Trophoblast cell (in vitro differentiated cells and primary cell): ENCODE data around the gene SBNO2. TPM values are rescaled to one million over a fixed set of nuclear protein-coding genes. Genes with fewer than 3 reads are reported as not detected.
A peak's percentile ranks its signal among the peaks of the same experiment; 100 is the strongest.

Source experiments
- DNase-seq, 2 donors: peaks; one replicate each; pipeline ENCODE4 v3.0.0-alpha.2; 2016
- H2AFZ ChIP-seq: 2 replicates; pipeline ENCODE4 v1.6.1; 2013; ENCODE audit warnings: low read length, moderate library complexity, mild to moderate bottlenecking; ENCODE audit not compliant: insufficient read depth, poor library complexity
- H2AK5ac ChIP-seq: 2 replicates; pipeline ENCODE4 v1.6.1; 2013; ENCODE audit warnings: mild to moderate bottlenecking, low read length
- H2BK120ac ChIP-seq: 2 replicates; pipeline ENCODE4 v1.6.1; 2013; ENCODE audit warnings: low read length, mild to moderate bottlenecking, moderate library complexity; ENCODE audit not compliant: insufficient read depth, poor library complexity
- H2BK12ac ChIP-seq: 2 replicates; pipeline ENCODE4 v1.6.1; 2013; ENCODE audit warnings: mild to moderate bottlenecking, low read length, moderate library complexity
- H2BK5ac ChIP-seq: 2 replicates; pipeline ENCODE4 v1.6.1; 2013; ENCODE audit warnings: low read length, low read depth, moderate library complexity, mild to moderate bottlenecking; ENCODE audit not compliant: poor library complexity
- H3K14ac ChIP-seq: 2 replicates; pipeline ENCODE4 v1.6.1; 2013; ENCODE audit warnings: mild to moderate bottlenecking, low read length
- H3K18ac ChIP-seq: 2 replicates; pipeline ENCODE4 v1.6.1; 2013; ENCODE audit warnings: mild to moderate bottlenecking, low read length
- H3K23ac ChIP-seq: 2 replicates; pipeline ENCODE4 v1.6.1; 2013; ENCODE audit warnings: low read length
- H3K27ac ChIP-seq: 2 replicates; pipeline ENCODE4 v1.5.1; 2013; ENCODE audit warnings: low read depth, mild to moderate bottlenecking, inconsistent platforms, low read length, moderate library complexity
- H3K27me3 ChIP-seq: 2 replicates; pipeline ENCODE4 v1.6.1; 2013; ENCODE audit warnings: inconsistent platforms, mild to moderate bottlenecking, low read length, moderate library complexity; ENCODE audit not compliant: insufficient read depth
- H3K36me3 ChIP-seq, 2 experiments: 1 replicate in 1 of 2; 2 replicates in 1 of 2; pipeline ENCODE4 v1.6.1; 2013; ENCODE audit warnings: low read length in 2 of 2, mild to moderate bottlenecking in 2 of 2, moderate library complexity in 1 of 2; ENCODE audit not compliant: insufficient read depth in 2 of 2, control insufficient read depth in 1 of 2
- H3K4ac ChIP-seq: 2 replicates; pipeline ENCODE4 v1.6.1; 2013; ENCODE audit warnings: low read depth, mild to moderate bottlenecking, low read length, moderate library complexity
- H3K4me1 ChIP-seq, 2 experiments: 1 replicate in 1 of 2; 2 replicates in 1 of 2; pipeline ENCODE4 v1.6.1; 2013; ENCODE audit warnings: low read length in 2 of 2, mild to moderate bottlenecking in 2 of 2, moderate library complexity in 1 of 2; ENCODE audit not compliant: insufficient read depth in 2 of 2, control insufficient read depth in 1 of 2
- H3K4me2 ChIP-seq: 2 replicates; pipeline ENCODE4 v1.6.1; 2013; ENCODE audit warnings: inconsistent platforms, mild to moderate bottlenecking, low read length, moderate library complexity
- H3K4me3 ChIP-seq: 2 replicates; pipeline ENCODE4 v1.5.1; 2013; ENCODE audit warnings: mild to moderate bottlenecking, low read depth, low read length, inconsistent platforms
- H3K79me1 ChIP-seq: one replicate; pipeline ENCODE4 v1.6.1; 2013; ENCODE audit warnings: low read length
- H3K79me2 ChIP-seq: 2 replicates; pipeline ENCODE4 v1.6.1; 2013; ENCODE audit warnings: low read length, mild to moderate bottlenecking; ENCODE audit not compliant: control insufficient read depth, insufficient read depth, poor library complexity
- H3K9ac ChIP-seq: 2 replicates; pipeline ENCODE4 v1.6.1; 2013; ENCODE audit warnings: mild to moderate bottlenecking, low read length
- H3K9me3 ChIP-seq: 2 replicates; pipeline ENCODE4 v1.6.1; 2013; ENCODE audit warnings: low read depth, mild to moderate bottlenecking, control low read depth, inconsistent platforms, low read length; ENCODE audit not compliant: insufficient read depth
- H4K12ac ChIP-seq: 2 replicates; pipeline ENCODE4 v1.6.1; 2013; ENCODE audit warnings: low read depth, mild to moderate bottlenecking, low read length, moderate library complexity
- H4K8ac ChIP-seq: 2 replicates; pipeline ENCODE4 v1.6.1; 2013; ENCODE audit warnings: low read depth, mild to moderate bottlenecking, low read length, moderate library complexity
- H4K91ac ChIP-seq: one replicate; pipeline ENCODE4 v1.6.1; 2013; ENCODE audit warnings: low read depth, mild to moderate bottlenecking, low read length, moderate library complexity
- WGBS: extraction: QIAGEN DNeasy Blood & Tissue Kit; methylation state at CpG from one replicate; pipeline ENCODE4 v1.1.7; 2013; ENCODE audit warnings: missing lambda C conversion rate; ENCODE audit not compliant: insufficient read length, insufficient coverage; ENCODE audit errors: extremely low coverage; 5-methylcytosine and 5-hydroxymethylcytosine counted together
- polyA plus RNA-seq: library from polyadenylated mRNA; stranded (reverse); fragments of 200-250 nt; gene quantifications from 2 replicates; pipeline ENCODE4 v1.2.3, GENCODE V29; 2013

Gene SBNO2
- polyA plus RNA-seq = 21.2 and 22.5 TPM in 2 replicates

DNA sequence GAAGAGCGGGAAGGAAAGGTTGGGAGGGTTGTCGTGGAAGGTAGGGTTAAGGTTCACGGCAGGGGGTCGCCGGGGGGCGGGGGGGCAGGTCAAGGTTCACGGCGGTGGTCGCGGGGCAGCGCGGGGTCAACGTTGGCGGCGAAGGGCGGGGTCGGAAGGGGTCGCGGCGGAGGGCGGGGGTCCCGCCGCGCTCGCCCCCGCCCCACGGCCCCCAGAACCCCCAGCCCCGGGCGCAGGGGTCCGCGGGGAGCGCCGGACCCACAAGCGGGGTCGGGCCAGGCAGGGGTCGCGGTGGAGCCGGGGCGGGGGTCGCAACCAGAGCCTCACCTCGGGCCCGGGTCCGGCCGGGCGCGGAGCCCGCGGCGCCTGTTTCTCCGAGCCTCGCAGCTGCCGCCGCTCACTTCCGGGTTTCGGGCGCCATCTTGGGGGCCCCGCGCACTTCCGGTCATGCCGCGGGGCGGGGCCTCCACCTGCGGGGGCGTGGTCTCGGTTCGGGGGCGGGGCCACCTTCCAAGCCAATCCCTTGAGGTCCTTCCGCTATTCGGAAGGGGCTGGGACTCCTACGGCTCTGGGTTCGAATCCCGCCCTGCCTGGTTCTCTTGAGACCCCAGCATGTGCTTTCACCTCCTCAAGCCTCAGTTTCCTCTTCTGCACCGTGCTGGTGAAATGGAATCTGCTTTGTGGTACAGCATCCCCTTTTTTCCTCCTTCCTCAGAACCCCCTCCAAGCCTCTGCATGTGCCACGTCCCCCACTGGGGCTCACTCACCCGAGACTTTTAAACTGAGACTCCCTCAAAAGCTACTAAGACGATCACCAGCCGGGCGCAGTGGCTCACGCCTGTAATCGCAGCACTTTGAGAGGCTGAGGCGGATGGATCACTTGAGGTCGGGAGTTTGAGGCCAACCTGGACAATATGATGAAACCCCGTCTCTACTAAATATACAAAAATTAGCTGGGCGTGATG, at the start of gene SBNO2:
Gene SBNO2 (minus strand): TSS at position 424 of the 965 bp plus-strand sequence. CDS start 19,992 bp downstream, outside the sequence.
- peak within 1 kb of the TSS; percentile 93 for H4K91ac ChIP-seq
- H4K12ac ChIP-seq = peak within 1 kb of the TSS; percentile 87
- whole genome bisulfite sequencing = no CpG with 5 or more reads among the region's 84 CpGs
- H3K4me3 ChIP-seq = peak within 1 kb of the TSS; percentile 87
- peak within 1 kb of the TSS; percentile 37 for H3K27ac ChIP-seq
- peak within 1 kb of the TSS; percentile 42 for H3K9ac ChIP-seq
- peak within 1 kb of the TSS; percentile 95 for H4K8ac ChIP-seq
- H2BK5ac ChIP-seq = peak within 1 kb of the TSS; percentile 63
- peak; percentile 72 to 91 for DNase-seq
- H3K36me3 ChIP-seq = peaks cover 0 to 6% of the 10 kb centered on the region in 2 experiments
- peak within 1 kb of the TSS; percentile 80 for H2BK120ac ChIP-seq
- peak within 1 kb of the TSS; percentile 46 for H2BK12ac ChIP-seq
- H3K9me3 ChIP-seq = peaks cover 10% of the 10 kb centered on the region
- peak within 1 kb of the TSS; percentile 88 for H2AK5ac ChIP-seq
- no peak within 1 kb of the TSS for H3K23ac ChIP-seq
- peak within 1 kb of the TSS; percentile 89 for H3K14ac ChIP-seq
- H3K79me1 ChIP-seq = peaks cover 12% of the 10 kb centered on the region
- peak within 1 kb of the TSS; percentile 97 for H3K4ac ChIP-seq
- H3K18ac ChIP-seq = peak within 1 kb of the TSS; percentile 88
- peak within 1 kb of the TSS; percentile 91 for H3K4me2 ChIP-seq
- H3K79me2 ChIP-seq = peaks cover 20% of the 10 kb centered on the region
- H3K4me1 ChIP-seq = peaks cover 20 to 21% of the 10 kb centered on the region in 2 experiments
- H2AFZ ChIP-seq = peak within 1 kb of the TSS; percentile 77
- H3K27me3 ChIP-seq = no peaks in the 10 kb centered on the region

GRCh38 chr19:1223018-1223855, 49.2 kb upstream of the SBNO2 start:
- H4K12ac ChIP-seq = no peak overlapping the region
- H4K91ac ChIP-seq = no peak overlapping the region
- H3K27me3 ChIP-seq = no peaks in the 10 kb centered on the region

DNA sequence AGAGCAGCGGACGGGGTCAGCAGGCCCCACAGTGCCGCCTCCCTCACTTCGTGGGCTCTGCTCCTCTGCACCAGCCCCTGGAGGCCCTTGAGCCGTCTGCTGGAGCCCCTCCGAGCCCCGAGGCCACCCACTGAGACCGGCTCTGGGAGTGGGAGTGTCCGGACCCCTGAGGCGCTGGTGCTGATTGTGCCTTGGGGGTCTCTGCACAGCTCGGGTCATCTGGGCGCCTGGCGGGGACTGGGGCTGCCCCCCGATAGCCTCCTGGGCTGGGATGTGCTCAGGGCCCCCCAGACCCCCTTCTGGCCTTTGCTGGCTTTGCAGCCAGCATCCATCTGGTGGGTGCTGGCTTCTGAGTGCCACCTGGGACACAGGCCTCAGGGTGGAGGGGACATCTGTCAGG, 48.3 kb upstream of the SBNO2 start:
- no CpG with 5 or more reads among the region's 14 CpGs for WGBS

More at GRCh38 chr19:1223018-1223855, 49.2 kb upstream of the SBNO2 start:
- H2AK5ac ChIP-seq = no peak overlapping the region
- H3K4me1 ChIP-seq = no peaks in the 10 kb centered on the region
- H3K4me3 ChIP-seq = no peak overlapping the region
- no peak overlapping the region for H3K4me2 ChIP-seq
- H3K36me3 ChIP-seq = peaks cover 68 to 76% of the 10 kb centered on the region in 2 experiments
- no peak overlapping the region for H3K9ac ChIP-seq
- H3K79me2 ChIP-seq = no peaks in the 10 kb centered on the region
- H2BK5ac ChIP-seq = no peak overlapping the region
- DNase-seq = peak; percentile 35 to 70
- H3K23ac ChIP-seq = no peak overlapping the region
- H3K9me3 ChIP-seq = no peaks in the 10 kb centered on the region
- H2BK120ac ChIP-seq = no peak overlapping the region
- no peak overlapping the region for H3K27ac ChIP-seq
- WGBS = no CpG with 5 or more reads among the region's 48 CpGs
- no peak overlapping the region for H4K8ac ChIP-seq
- H3K4ac ChIP-seq = no peak overlapping the region
- no peaks in the 10 kb centered on the region for H3K79me1 ChIP-seq
- no peak overlapping the region for H3K14ac ChIP-seq
- no peak overlapping the region for H2AFZ ChIP-seq
- H3K18ac ChIP-seq = no peak overlapping the region
- H2BK12ac ChIP-seq = no peak overlapping the region

GRCh38 chr19:1221904-1222255, 47.8 kb upstream of the SBNO2 start:
- Histone ChIP-seq H4K8ac (no peak overlapping the region), H3K27ac (no peak overlapping the region), H2BK5ac (no peak overlapping the region), H3K79me1 (no peaks in the 10 kb centered on the region), H3K36me3 (peaks cover 56 to 62% of the 10 kb centered on the region in 2 experiments), H3K18ac (no peak overlapping the region), H3K9me3 (no peaks in the 10 kb centered on the region), H2AFZ (no peak overlapping the region), H3K4me2 (no peak overlapping the region), H2AK5ac (no peak overlapping the region), H4K12ac (no peak overlapping the region), H3K4ac (no peak overlapping the region), H3K9ac (no peak overlapping the region), H2BK12ac (no peak overlapping the region), H3K27me3 (no peaks in the 10 kb centered on the region), H3K4me1 (no peaks in the 10 kb centered on the region), H3K23ac (no peak overlapping the region), H2BK120ac (no peak overlapping the region), H3K79me2 (no peaks in the 10 kb centered on the region), H3K4me3 (no peak overlapping the region), H3K14ac (no peak overlapping the region), H4K91ac (no peak overlapping the region)
- DNase-seq = no peak
- no CpG with 5 or more reads among the region's 22 CpGs for WGBS

More for the DNA sequence above, 48.3 kb upstream of the SBNO2 start:
- Histone ChIP-seq H3K4me2 (no peak overlapping the region), H3K9me3 (no peaks in the 10 kb centered on the region), H3K4ac (no peak overlapping the region), H3K27ac (no peak overlapping the region), H4K8ac (no peak overlapping the region), H3K4me1 (no peaks in the 10 kb centered on the region), H3K14ac (no peak overlapping the region), H3K18ac (no peak overlapping the region), H3K79me2 (no peaks in the 10 kb centered on the region), H2BK5ac (no peak overlapping the region), H4K91ac (no peak overlapping the region), H3K4me3 (no peak overlapping the region), H2AK5ac (no peak overlapping the region), H2BK120ac (no peak overlapping the region), H3K23ac (no peak overlapping the region), H3K36me3 (peaks cover 60 to 67% of the 10 kb centered on the region in 2 experiments), H4K12ac (no peak overlapping the region), H2AFZ (no peak overlapping the region), H3K9ac (no peak overlapping the region), H2BK12ac (no peak overlapping the region), H3K79me1 (no peaks in the 10 kb centered on the region), H3K27me3 (no peaks in the 10 kb centered on the region)
- DNase-seq = no peak
